OCI-LY3 (cell line): ENCODE data around the gene CRACR2B.

Source experiments
- CTCF ChIP-seq: fragments of 200-600, 300-600 bp; sonication (generic); IDR thresholded peaks from 2 replicates; pipeline ENCODE4 v1.5.1; 2014; ENCODE audit warnings: antibody characterized with exemption, low read length, low read depth
- EZH2phosphoT487 ChIP-seq: fragments of 200-600 bp; shearing (Covaris generic); IDR thresholded peaks from 2 replicates; pipeline ENCODE4 v1.6.1; 2018; ENCODE audit warnings: antibody characterized with exemption, mixed run types, low read depth

DNA sequence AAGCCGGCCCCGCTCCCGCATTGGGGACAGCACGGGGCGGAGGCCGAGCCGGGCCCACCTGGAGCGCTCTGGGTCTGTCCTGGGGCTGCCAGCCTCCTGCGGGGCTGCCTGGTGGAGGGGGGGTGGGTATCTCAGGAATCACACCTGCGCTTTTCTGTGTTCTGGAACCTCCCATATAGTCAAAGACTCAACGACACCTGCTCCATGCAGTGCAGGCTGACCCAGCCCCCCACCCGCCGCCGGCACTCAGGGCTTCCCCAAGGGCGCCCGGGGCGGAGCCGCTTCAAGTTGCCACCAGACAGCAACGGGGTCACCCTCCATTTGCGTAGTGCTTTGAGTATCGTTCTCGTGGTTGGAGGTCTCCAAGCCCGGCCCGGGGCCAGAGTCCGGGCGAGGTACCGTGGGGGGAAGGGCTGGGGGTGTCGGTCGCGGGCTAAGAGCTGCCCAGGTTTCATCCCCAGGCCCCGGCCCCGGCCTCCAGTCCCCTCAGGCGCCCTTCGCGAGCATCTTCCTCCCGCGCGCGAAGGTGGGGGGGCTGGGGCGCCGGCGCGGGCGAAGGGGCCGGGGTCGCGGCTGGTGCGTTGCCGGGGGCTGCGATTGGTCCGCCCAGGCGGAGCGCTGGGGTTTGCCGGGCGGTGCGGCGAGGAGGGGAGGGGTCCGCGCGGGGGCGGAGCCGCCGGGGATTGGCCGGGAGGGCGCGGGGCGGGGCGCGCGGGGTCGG lies 21.5 kb downstream of the CRACR2B start:
- no peak for TF ChIP-seq CTCF
- TF ChIP-seq EZH2phosphoT487 = no peak
